HL-60/S4 (cell line): ENCODE data around the gene RIMS4.

Experiments
- in situ Hi-C: fragments of 300-500 bp; cut with MboI; formaldehyde crosslinking; loops from 2 replicates; pipeline ENCODE4 v1.14.3; 2022; ENCODE audit warnings: low sequenced_read_pairs

RIMS4 gene

DNA sequence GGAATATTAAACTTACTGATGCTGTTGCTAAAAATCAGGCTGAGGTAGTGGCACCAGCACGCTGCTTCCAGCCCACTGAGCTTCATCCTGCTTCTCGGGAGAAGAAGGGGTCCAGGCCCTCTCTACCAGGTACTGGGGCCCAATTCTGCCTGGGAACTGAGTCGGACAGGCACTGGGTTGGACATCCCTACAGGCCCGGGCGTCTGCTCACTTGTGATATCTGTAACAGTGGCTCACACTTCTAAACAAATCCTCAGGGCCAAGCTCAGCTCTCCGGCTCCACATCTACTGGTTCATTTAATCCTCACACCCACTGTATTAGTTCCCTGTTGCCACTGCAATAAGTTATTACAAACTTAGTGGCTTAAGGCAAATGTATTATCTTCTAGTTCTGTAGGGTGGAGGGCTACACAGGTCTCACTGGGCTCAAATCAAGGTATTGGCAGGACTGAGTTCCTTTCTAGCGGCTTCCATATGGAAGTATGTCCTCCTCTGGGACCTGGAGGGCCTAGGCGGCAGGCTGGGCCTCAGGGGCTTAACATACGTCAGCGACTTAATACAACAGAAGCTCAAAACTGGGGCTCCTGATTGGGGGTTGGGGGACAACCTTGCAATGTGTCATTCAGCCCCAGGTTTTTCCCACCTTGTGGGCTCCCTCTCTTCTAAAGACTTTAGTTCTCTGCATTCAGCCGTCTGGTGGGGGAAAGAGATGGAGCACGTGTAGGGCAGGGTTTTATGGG is 66.3 kb downstream of the RIMS4 start:
- in situ Hi-C loops = no loop called here

DNA sequence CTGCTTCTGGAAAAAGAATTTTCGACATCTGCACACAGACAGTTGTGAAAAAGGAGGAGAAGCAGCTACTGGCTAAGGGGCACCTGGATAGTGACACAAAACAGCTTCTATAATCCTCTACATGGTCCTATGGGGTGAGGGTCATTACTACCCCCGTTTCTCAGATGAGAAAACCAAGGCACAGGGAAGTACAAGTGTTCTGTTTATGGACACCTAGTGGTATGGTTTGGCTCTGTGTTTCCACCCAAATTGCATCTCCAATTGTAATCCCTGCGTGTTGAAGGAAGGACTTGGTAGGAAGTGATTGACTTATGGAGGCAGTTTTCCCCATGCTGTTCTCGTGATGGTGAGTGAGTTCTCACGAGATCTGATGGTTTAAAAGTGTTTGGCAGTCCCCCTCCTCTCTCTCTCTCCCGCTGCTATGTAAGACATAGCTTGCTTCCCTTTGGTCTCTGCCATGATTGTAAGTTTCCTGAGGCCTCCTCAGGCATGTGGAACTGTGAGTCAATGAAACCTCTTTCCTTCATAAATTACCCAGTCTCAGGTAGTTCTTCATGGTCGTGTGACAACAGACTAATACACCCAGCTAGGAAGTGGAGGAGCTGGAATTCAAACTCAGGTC is 67.2 kb downstream of the RIMS4 start:
- in situ Hi-C loops = no loop called here

GRCh38 chr20:44742304-44743079 is 67.9 kb downstream of the RIMS4 start:
- in situ Hi-C loops = no loop called here

GRCh38 chr20:44739942-44740341 is 70.4 kb downstream of the RIMS4 start:
- in situ Hi-C loops = no loop called here

- in situ Hi-C loops = no loop called here
Measured at GRCh38 chr20:44738813-44739477, 71.4 kb downstream of the RIMS4 start.

GRCh38 chr20:44737116-44737515 is 73.2 kb downstream of the RIMS4 start:
- in situ Hi-C loops = no loop called here

DNA sequence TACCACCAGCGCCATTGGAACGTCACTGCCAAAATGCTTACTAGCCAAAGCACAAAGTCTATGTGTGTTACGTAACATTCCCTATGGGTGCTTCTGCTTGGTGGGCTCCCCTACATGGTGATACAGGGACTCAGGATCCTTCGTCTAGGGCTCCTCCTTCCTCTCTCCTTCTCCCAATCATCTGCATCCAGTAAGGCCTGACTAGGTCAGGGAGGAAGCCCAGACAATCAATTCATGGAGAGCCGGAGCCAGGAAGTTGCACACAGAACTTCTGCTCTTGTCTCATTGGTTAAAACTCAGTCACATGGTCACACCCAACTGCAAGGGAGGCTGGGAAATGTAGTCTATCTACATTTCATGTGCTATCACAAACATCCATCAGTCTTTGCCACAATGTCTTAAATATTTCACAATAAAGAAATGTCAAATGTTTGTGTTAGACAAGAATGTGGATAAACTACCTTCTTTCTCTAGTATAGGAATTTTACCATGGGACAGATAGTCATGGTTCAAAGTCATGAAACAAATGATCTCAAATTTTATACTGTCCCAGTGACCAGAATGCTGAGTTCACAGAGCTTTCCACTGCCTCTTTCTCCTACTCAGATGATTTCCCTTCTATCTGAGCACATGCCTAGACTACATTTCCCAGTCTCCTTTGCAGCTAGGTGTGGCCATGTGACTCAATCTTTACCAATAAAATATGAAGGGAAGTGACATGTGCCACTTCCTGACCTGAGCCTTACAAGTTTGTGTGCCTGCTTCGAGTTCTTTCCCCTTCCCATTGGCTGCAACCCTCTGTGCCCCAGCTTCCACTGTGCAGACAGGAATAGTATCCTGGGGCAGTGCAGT is 74.0 kb downstream of the RIMS4 start:
- in situ Hi-C loops = no loop called here

- in situ Hi-C loops = no loop called here
Measured at GRCh38 chr20:44735816-44736169, 74.6 kb downstream of the RIMS4 start.

GRCh38 chr20:44734938-44735337 is 75.4 kb downstream of the RIMS4 start:
- in situ Hi-C loops = loop anchor here (5.0 kb wide), 1 partner anchor 53 kb away; no protein-coding TSS in a partner anchor

DNA sequence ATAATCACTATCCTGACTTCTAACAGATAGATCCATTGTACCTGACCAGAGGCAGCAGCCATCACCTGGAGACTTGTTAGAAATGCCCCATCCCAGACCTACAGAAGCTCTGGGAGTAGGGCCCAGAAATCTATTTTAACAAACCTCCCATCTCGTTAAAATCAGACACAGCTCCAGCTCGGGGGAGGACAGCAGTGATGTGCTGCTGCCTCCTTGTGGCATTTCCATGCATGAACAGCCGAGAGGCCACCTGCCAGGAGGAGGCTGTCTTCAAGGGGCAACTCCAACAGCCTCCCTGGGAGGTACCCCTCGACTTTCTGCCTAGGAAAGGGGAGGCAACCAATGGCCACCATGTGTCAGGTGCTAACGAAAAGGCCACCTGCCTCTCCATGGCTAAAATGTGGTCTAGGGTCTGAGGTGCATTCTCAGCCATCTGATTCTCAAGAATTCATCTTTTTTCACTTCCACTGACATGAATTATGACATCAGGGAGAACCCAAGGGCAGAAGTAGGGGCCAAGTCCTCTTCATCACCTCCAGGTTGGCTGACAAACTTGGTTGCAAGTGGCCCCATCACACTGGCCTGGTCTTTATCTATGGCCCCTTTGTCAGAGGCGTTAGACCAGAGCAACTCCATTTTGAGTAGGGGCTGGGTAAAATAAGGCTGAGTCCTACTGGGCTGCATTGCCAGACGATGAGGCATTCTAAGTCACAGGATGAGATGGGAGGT is 76.8 kb downstream of the RIMS4 start:
- in situ Hi-C loops = loop anchor here (5.0 kb wide), 1 partner anchor 51 kb away; no protein-coding TSS in a partner anchor

- in situ Hi-C loops = loop anchor here (5.0 kb wide), 1 partner anchor 50 kb away; no protein-coding TSS in a partner anchor
Measured at GRCh38 chr20:44732327-44732726, 78.0 kb downstream of the RIMS4 start.

DNA sequence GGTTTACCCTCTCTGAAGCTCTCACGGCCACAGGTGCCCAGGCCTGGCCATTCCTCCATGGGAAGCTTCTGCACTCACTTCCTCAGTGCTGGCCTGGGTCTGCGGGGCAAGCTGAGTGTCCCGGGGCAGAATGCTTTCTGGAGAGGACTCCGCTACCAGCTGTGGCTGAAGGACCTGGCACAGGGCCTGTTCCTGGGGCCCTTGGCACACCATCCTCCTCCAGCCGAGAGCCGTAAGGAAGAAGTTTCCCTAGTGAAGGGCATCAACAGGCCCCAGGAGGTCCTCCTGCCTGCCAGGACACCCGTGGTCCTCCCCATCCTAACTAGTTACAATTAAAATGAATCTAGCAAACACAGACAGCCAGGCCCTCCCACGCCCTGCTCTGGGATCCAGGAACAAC is 78.7 kb downstream of the RIMS4 start:
- in situ Hi-C loops = loop anchor here (5.0 kb wide), 1 partner anchor 49 kb away; no protein-coding TSS in a partner anchor

DNA sequence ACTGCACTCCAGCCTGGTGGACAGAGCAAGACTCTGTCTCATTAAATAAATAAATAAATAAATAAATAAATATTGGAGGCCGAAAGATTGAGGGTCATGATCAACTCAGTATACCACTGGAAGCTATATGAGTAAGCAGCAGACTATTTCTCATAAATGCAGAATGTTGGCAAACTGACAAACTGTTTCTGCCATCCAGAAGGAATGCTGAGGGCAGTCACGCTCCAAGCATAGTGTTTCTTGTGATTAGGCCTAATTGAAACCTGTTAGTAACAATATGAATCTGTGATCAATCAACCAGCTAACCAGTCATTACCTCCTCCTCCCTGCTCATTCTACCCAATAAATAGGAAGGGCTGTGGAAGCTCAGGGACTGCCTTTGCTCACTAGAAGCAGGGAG is 79.9 kb downstream of the RIMS4 start:
- in situ Hi-C loops = loop anchor here (5.0 kb wide), 1 partner anchor 48 kb away; no protein-coding TSS in a partner anchor

- in situ Hi-C loops = no loop called here
Measured at GRCh38 chr20:44728801-44729443, 81.4 kb downstream of the RIMS4 start.

DNA sequence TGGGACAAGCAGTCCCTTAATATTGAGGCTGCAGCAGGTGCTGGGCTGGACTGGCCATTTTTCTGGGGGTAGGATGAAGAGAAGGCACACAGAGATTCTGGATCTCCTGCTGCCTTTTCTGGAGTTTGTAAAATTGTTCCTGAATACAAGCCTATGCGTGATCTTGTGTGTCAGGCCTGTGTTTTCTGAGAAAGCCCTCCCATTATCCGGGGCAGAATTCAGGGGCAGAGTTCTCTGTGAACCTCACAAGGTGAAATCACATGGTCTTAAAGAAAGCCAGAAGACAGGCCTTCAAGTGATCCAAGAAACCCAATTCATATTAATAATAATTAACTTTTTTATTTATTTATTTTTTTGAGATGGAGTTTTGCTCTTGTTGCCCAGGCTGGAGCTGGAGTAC is 82.7 kb downstream of the RIMS4 start:
- in situ Hi-C loops = no loop called here

GRCh38 chr20:44727039-44727438 is 83.3 kb downstream of the RIMS4 start:
- in situ Hi-C loops = no loop called here

GRCh38 chr20:44725837-44726236 is 84.5 kb downstream of the RIMS4 start:
- in situ Hi-C loops = no loop called here

GRCh38 chr20:44724423-44725091 is 85.8 kb downstream of the RIMS4 start:
- in situ Hi-C loops = no loop called here
